ENCODE data around the gene TBC1D9B. TPM values are rescaled to one million over a fixed set of nuclear protein-coding genes. Genes with fewer than 3 reads are reported as not detected.
A peak's percentile ranks its signal among the peaks of the same experiment; 100 is the strongest.

Gene TBC1D9B
- total RNA-seq, 2 experiments from 2014 or later: 92.4 to 94.6 TPM

GRCh38 chr5:179822444-179822990 is 85.2 kb downstream of the TBC1D9B start:
- Mint-ChIP-seq H3K9me3 (no peaks in the 10 kb centered on the region), H3K4me1 (ENCODE audit: low read depth) (peaks cover 52% of the 10 kb centered on the region), H3K36me3 (ENCODE audit: low read depth) (peaks cover 41% of the 10 kb centered on the region), H3K27ac (peak overlapping the region; percentile 94), H3K27me3 (no peaks in the 10 kb centered on the region), H3K4me3 (peak overlapping the region; percentile 94)
- TF ChIP-seq CTCF (IDR thresholded peaks at IDR 0.05): no peak
- ATAC-seq (no peak), DNase-seq (no peak)
- intact Hi-C loops (cut with micrococcal nuclease): no loop called here
- ChIA-PET POLR2A (interaction anchor here (0.6 to 4.1 kb wide), 11 partner anchors 10 to 199 kb away, joined by 3 to 25 read pairs (median 4); partner anchors contain the start of genes HNRNPH1, MGAT4B and MRNIP), CTCF (interaction anchor here (0.6 to 1.8 kb wide), 3 partner anchors 14 to 500 kb away, joined by 3 to 4 read pairs (median 3); no protein-coding TSS in a partner anchor)

GRCh38 chr5:179822059-179822432 is 85.7 kb downstream of the TBC1D9B start:
- Mint-ChIP-seq H3K27ac (peak overlapping the region; percentile 94), H3K9me3 (no peaks in the 10 kb centered on the region), H3K27me3 (no peaks in the 10 kb centered on the region), H3K36me3 (ENCODE audit: low read depth) (peaks cover 36% of the 10 kb centered on the region), H3K4me1 (ENCODE audit: low read depth) (peaks cover 47% of the 10 kb centered on the region), H3K4me3 (peak overlapping the region; percentile 94)
- no peak for DNase-seq
- TF ChIP-seq CTCF (IDR thresholded peaks at IDR 0.05): no peak
- ChIA-PET POLR2A (interaction anchor here (0.6 to 4.1 kb wide), 10 partner anchors 10 to 198 kb away, joined by 3 to 25 read pairs (median 4); partner anchors contain the start of genes HNRNPH1, MGAT4B and MRNIP), CTCF (interaction anchor here (0.9 to 1.8 kb wide), 2 partner anchors 15 to 20 kb away, joined by 3 to 4 read pairs; no protein-coding TSS in a partner anchor)
- intact Hi-C loops (cut with micrococcal nuclease): no loop called here
- ATAC-seq: no peak

- H3K27ac Mint-ChIP-seq: peak overlapping the region; percentile 94
- H3K36me3 Mint-ChIP-seq (ENCODE audit: low read depth): peaks cover 31% of the 10 kb centered on the region
- H3K4me3 Mint-ChIP-seq: peak overlapping the region; percentile 94
- peaks cover 43% of the 10 kb centered on the region for H3K4me1 Mint-ChIP-seq (ENCODE audit: low read depth)
- H3K9me3 Mint-ChIP-seq: no peaks in the 10 kb centered on the region
- CTCF ChIA-PET: interaction anchor here (0.9 to 1.8 kb wide), 2 partner anchors 15 to 20 kb away, joined by 3 to 4 read pairs; no protein-coding TSS in a partner anchor
- DNase-seq: peak; percentile 91
- ATAC-seq: peak; percentile 64
- peak; percentile 47 for TF ChIP-seq CTCF (IDR thresholded peaks at IDR 0.05)
- H3K27me3 Mint-ChIP-seq: no peaks in the 10 kb centered on the region
- intact Hi-C loops (cut with micrococcal nuclease): no loop called here
- POLR2A ChIA-PET: interaction anchor here (0.6 to 4.1 kb wide), 10 partner anchors 11 to 198 kb away, joined by 3 to 25 read pairs (median 4); partner anchors contain the start of genes HNRNPH1 and MGAT4B
These were observed 86.2 kb downstream of the TBC1D9B start for GRCh38 chr5:179821298-179822058.

GRCh38 chr5:179820483-179821297 is 87.0 kb downstream of the TBC1D9B start, which contains the start of gene SQSTM1:
TSS of gene SQSTM1 (plus strand) at chr5:179820905. CDS start at chr5:179820937, 32 bp downstream.
- H3K36me3 Mint-ChIP-seq (ENCODE audit: low read depth): peaks cover 32% of the 10 kb centered on the region
- ATAC-seq: peak; percentile 60
- intact Hi-C loops (cut with micrococcal nuclease): no loop called here

More at GRCh38 chr5:179820483-179821297, 87.0 kb downstream of the TBC1D9B start, which contains the start of gene SQSTM1:
- TF ChIP-seq CTCF (IDR thresholded peaks at IDR 0.05): peak; percentile 64
- CTCF ChIA-PET: interaction anchor here (1.2 to 1.7 kb wide), 4 partner anchors 9 to 57 kb away, joined by 3 to 7 read pairs (median 4); no protein-coding TSS in a partner anchor
- POLR2A ChIA-PET: interaction anchor here (1.2 to 4.1 kb wide), 5 partner anchors 8 to 197 kb away, joined by 4 to 25 read pairs (median 6); partner anchors contain the start of genes HNRNPH1 and MGAT4B
- Mint-ChIP-seq H3K27me3 (no peaks in the 10 kb centered on the region), H3K4me1 (ENCODE audit: low read depth) (peaks cover 43% of the 10 kb centered on the region), H3K27ac (peak within 1 kb of the TSS; percentile 94), H3K4me3 (peak within 1 kb of the TSS; percentile 94), H3K9me3 (no peaks in the 10 kb centered on the region)
- DNase-seq: peak; percentile 79
